Activated naive CD8-positive, alpha-beta T cell treated with anti-CD3 and anti-CD28 coated beads for 36 hours (primary cell): ENCODE measurements around the gene ADAMTS14. TPM values are rescaled to one million over a fixed set of nuclear protein-coding genes. Genes with fewer than 3 reads are reported as not detected.

Experiments used
- DNase-seq: peaks from one replicate; pipeline ENCODE4 v3.0.0; 2021
- H3K27ac Mint-ChIP-seq: one replicate; pipeline ENCODE4 v1.8.0; 2022; ENCODE audit warnings: mild to moderate bottlenecking, moderate library complexity, mixed read lengths
- H3K27me3 Mint-ChIP-seq: one replicate; pipeline ENCODE4 v1.8.0; 2022; ENCODE audit warnings: mild to moderate bottlenecking, mixed read lengths
- H3K36me3 Mint-ChIP-seq: one replicate; pipeline ENCODE4 v1.8.0; 2021; ENCODE audit warnings: mild to moderate bottlenecking, mixed read lengths
- H3K4me1 Mint-ChIP-seq: one replicate; pipeline ENCODE4 v1.8.0; 2021; ENCODE audit warnings: mixed read lengths
- H3K4me3 Mint-ChIP-seq: one replicate; pipeline ENCODE4 v1.8.0; 2022; ENCODE audit warnings: mild to moderate bottlenecking, moderate library complexity, mixed read lengths
- H3K9me3 Mint-ChIP-seq: one replicate; pipeline ENCODE4 v1.8.0; 2022; ENCODE audit warnings: mixed read lengths
- total RNA-seq, 2 experiments: library from RNA; stranded (reverse); gene quantifications; one replicate each; pipeline ENCODE4 v1.2.3, GENCODE V29; 2021

Gene ADAMTS14
- total RNA-seq, 2 experiments from 2014 or later, result 0.06 to 0.10 TPM

- Mint-ChIP-seq H3K4me3 (no peak overlapping the region), H3K27ac (no peak overlapping the region), H3K36me3 (no peaks in the 10 kb centered on the region), H3K27me3 (peaks cover 8% of the 10 kb centered on the region), H3K4me1 (peaks cover 23% of the 10 kb centered on the region), H3K9me3 (peaks cover under 1% of the 10 kb centered on the region)
- DNase-seq, result no peak
Measured at GRCh38 chr10:70791386-70792039, 119.2 kb downstream of the ADAMTS14 start.

GRCh38 chr10:70795613-70796012 is 123.3 kb downstream of the ADAMTS14 start:
- Mint-ChIP-seq H3K4me3 (no peak overlapping the region), H3K4me1 (peaks cover 9% of the 10 kb centered on the region), H3K9me3 (peaks cover 6% of the 10 kb centered on the region), H3K36me3 (no peaks in the 10 kb centered on the region), H3K27ac (no peak overlapping the region), H3K27me3 (peaks cover 5% of the 10 kb centered on the region)
- DNase-seq, result no peak

- DNase-seq, result no peak
- peaks cover 6% of the 10 kb centered on the region for H3K9me3 Mint-ChIP-seq
- no peaks in the 10 kb centered on the region for H3K4me1 Mint-ChIP-seq
- H3K27me3 Mint-ChIP-seq, result peaks cover 5% of the 10 kb centered on the region
- H3K36me3 Mint-ChIP-seq, result no peaks in the 10 kb centered on the region
- H3K4me3 Mint-ChIP-seq, result no peak overlapping the region
- no peak overlapping the region for H3K27ac Mint-ChIP-seq
Measured at GRCh38 chr10:70797840-70798239, 125.5 kb downstream of the ADAMTS14 start.

GRCh38 chr10:70799124-70799523 is 126.8 kb downstream of the ADAMTS14 start:
- Mint-ChIP-seq H3K27me3 (peaks cover 9% of the 10 kb centered on the region), H3K27ac (no peak overlapping the region), H3K4me1 (no peaks in the 10 kb centered on the region), H3K9me3 (peaks cover 6% of the 10 kb centered on the region), H3K4me3 (no peak overlapping the region), H3K36me3 (no peaks in the 10 kb centered on the region)
- no peak for DNase-seq

GRCh38 chr10:70801854-70802253 is 129.5 kb downstream of the ADAMTS14 start:
- peaks cover 3% of the 10 kb centered on the region for H3K9me3 Mint-ChIP-seq
- no peak for DNase-seq
- H3K36me3 Mint-ChIP-seq, result no peaks in the 10 kb centered on the region
- H3K4me1 Mint-ChIP-seq, result no peaks in the 10 kb centered on the region
- H3K27ac Mint-ChIP-seq, result no peak overlapping the region
- H3K27me3 Mint-ChIP-seq, result peaks cover 11% of the 10 kb centered on the region
- H3K4me3 Mint-ChIP-seq, result no peak overlapping the region

GRCh38 chr10:70803775-70804420 is 131.6 kb downstream of the ADAMTS14 start:
- Mint-ChIP-seq H3K4me1 (no peaks in the 10 kb centered on the region), H3K27ac (no peak overlapping the region), H3K36me3 (no peaks in the 10 kb centered on the region), H3K4me3 (no peak overlapping the region), H3K9me3 (no peaks in the 10 kb centered on the region), H3K27me3 (peaks cover 5% of the 10 kb centered on the region)
- no peak for DNase-seq

GRCh38 chr10:70804421-70804808 is 132.1 kb downstream of the ADAMTS14 start:
- Mint-ChIP-seq H3K4me3 (no peak overlapping the region), H3K9me3 (no peaks in the 10 kb centered on the region), H3K27ac (no peak overlapping the region), H3K27me3 (peaks cover 5% of the 10 kb centered on the region), H3K4me1 (no peaks in the 10 kb centered on the region), H3K36me3 (no peaks in the 10 kb centered on the region)
- DNase-seq, result no peak

- no peak for DNase-seq
- Mint-ChIP-seq H3K9me3 (no peaks in the 10 kb centered on the region), H3K4me3 (no peak overlapping the region), H3K27me3 (peaks cover 5% of the 10 kb centered on the region), H3K27ac (no peak overlapping the region), H3K4me1 (no peaks in the 10 kb centered on the region), H3K36me3 (no peaks in the 10 kb centered on the region)
Measured at GRCh38 chr10:70805619-70806215, 133.4 kb downstream of the ADAMTS14 start.

GRCh38 chr10:70806841-70807240 is 134.5 kb downstream of the ADAMTS14 start:
- Mint-ChIP-seq H3K9me3 (no peaks in the 10 kb centered on the region), H3K4me1 (no peaks in the 10 kb centered on the region), H3K27me3 (peaks cover 5% of the 10 kb centered on the region), H3K27ac (no peak overlapping the region), H3K36me3 (no peaks in the 10 kb centered on the region), H3K4me3 (no peak overlapping the region)
- DNase-seq, result no peak

- no peaks in the 10 kb centered on the region for H3K9me3 Mint-ChIP-seq
- H3K4me3 Mint-ChIP-seq, result no peak overlapping the region
- no peaks in the 10 kb centered on the region for H3K36me3 Mint-ChIP-seq
- no peak overlapping the region for H3K27ac Mint-ChIP-seq
- H3K4me1 Mint-ChIP-seq, result no peaks in the 10 kb centered on the region
- H3K27me3 Mint-ChIP-seq, result peaks cover 5% of the 10 kb centered on the region
- no peak for DNase-seq
Measured at GRCh38 chr10:70807556-70807955, 135.2 kb downstream of the ADAMTS14 start.

GRCh38 chr10:70809011-70809611 is 136.8 kb downstream of the ADAMTS14 start:
- H3K4me3 Mint-ChIP-seq, result no peak overlapping the region
- H3K27me3 Mint-ChIP-seq, result peaks cover 2% of the 10 kb centered on the region
- DNase-seq, result no peak
- H3K27ac Mint-ChIP-seq, result no peak overlapping the region
- peaks cover under 1% of the 10 kb centered on the region for H3K4me1 Mint-ChIP-seq
- no peaks in the 10 kb centered on the region for H3K36me3 Mint-ChIP-seq
- H3K9me3 Mint-ChIP-seq, result no peaks in the 10 kb centered on the region

- H3K4me1 Mint-ChIP-seq, result peaks cover 3% of the 10 kb centered on the region
Measured at GRCh38 chr10:70809726-70810125, 137.4 kb downstream of the ADAMTS14 start.

GRCh38 chr10:70810967-70811366 is 138.7 kb downstream of the ADAMTS14 start:
- Mint-ChIP-seq H3K36me3 (no peaks in the 10 kb centered on the region), H3K4me3 (no peak overlapping the region)

More at GRCh38 chr10:70809726-70810125, 137.4 kb downstream of the ADAMTS14 start:
- H3K9me3 Mint-ChIP-seq, result no peaks in the 10 kb centered on the region
- DNase-seq, result no peak
- H3K4me3 Mint-ChIP-seq, result no peak overlapping the region
- no peaks in the 10 kb centered on the region for H3K27me3 Mint-ChIP-seq
- no peaks in the 10 kb centered on the region for H3K36me3 Mint-ChIP-seq
- no peak overlapping the region for H3K27ac Mint-ChIP-seq

GRCh38 chr10:70811881-70812280 is 139.6 kb downstream of the ADAMTS14 start:
- Mint-ChIP-seq H3K4me1 (peaks cover 10% of the 10 kb centered on the region), H3K36me3 (no peaks in the 10 kb centered on the region), H3K4me3 (no peak overlapping the region), H3K9me3 (no peaks in the 10 kb centered on the region), H3K27ac (no peak overlapping the region), H3K27me3 (no peaks in the 10 kb centered on the region)
- no peak for DNase-seq

More at GRCh38 chr10:70810967-70811366, 138.7 kb downstream of the ADAMTS14 start:
- no peaks in the 10 kb centered on the region for H3K9me3 Mint-ChIP-seq
- H3K27ac Mint-ChIP-seq, result no peak overlapping the region
- no peak for DNase-seq
- H3K4me1 Mint-ChIP-seq, result peaks cover 5% of the 10 kb centered on the region
- no peaks in the 10 kb centered on the region for H3K27me3 Mint-ChIP-seq
